GM12874 (cell line): Measurements from ENCODE around the gene TAT.

Experiments used
- CTCF ChIP-seq: IDR thresholded peaks from 2 replicates; pipeline ENCODE4 v1.5.1; 2011; ENCODE audit warnings: low read depth, mild to moderate bottlenecking, control low read depth, low read length, moderate library complexity; ENCODE audit not compliant: insufficient read depth

The TAT gene

GRCh38 chr16:71536752-71537499 is 40.0 kb downstream of the TAT start:
- no peak for TF ChIP-seq CTCF

GRCh38 chr16:71532366-71532765 is 44.5 kb downstream of the TAT start:
- TF ChIP-seq CTCF: no peak

- no peak for TF ChIP-seq CTCF
Measured at GRCh38 chr16:71528863-71529262, 48.0 kb downstream of the TAT start.

- no peak for TF ChIP-seq CTCF
Measured at GRCh38 chr16:71528257-71528656, 48.6 kb downstream of the TAT start.

GRCh38 chr16:71526111-71526631 is 50.7 kb downstream of the TAT start, which contains the start of gene CHST4:
Gene CHST4, plus strand, starts transcription at chr16:71526426. Its CDS starts 10,252 bp downstream, at chr16:71536678.
- TF ChIP-seq CTCF: no peak

- no peak for TF ChIP-seq CTCF
Measured at GRCh38 chr16:71524566-71525553, 52.0 kb downstream of the TAT start.

GRCh38 chr16:71520550-71520949 is 56.3 kb downstream of the TAT start:
- no peak for TF ChIP-seq CTCF
